Stimulated activated memory B cell treated with anti-CD40 and anti-IgM and Interleukin-4, amounts not matched to agents 10 μg/mL and 1 μg/mL and 100 μg/mL, for 72 hours (primary cell): ENCODE measurements around the gene NNT.
"Not testable (repeated sequence)": the region's sequence is repeated elsewhere in the genome, so short reads cannot be mapped to it uniquely, and the experiment has no call there.

Experiments used
- ATAC-seq: fragments of 150-1000 bp; cut with Tn5 transposase; 2 replicates; pipeline ENCODE4 v1.10.0; 2021
- H3K27ac Mint-ChIP-seq: one replicate; pipeline ENCODE4 v1.8.0; 2022; ENCODE audit warnings: mild to moderate bottlenecking, mixed read lengths
- H3K27me3 Mint-ChIP-seq: one replicate; pipeline ENCODE4 v1.8.0; 2022; ENCODE audit warnings: mixed read lengths
- H3K36me3 Mint-ChIP-seq: one replicate; pipeline ENCODE4 v1.8.0; 2022; ENCODE audit warnings: mixed read lengths
- H3K4me1 Mint-ChIP-seq: one replicate; pipeline ENCODE4 v1.8.0; 2022; ENCODE audit warnings: mixed read lengths
- H3K4me3 Mint-ChIP-seq: one replicate; pipeline ENCODE4 v1.8.0; 2022; ENCODE audit warnings: mild to moderate bottlenecking, moderate library complexity, mixed read lengths
- H3K9me3 Mint-ChIP-seq: one replicate; pipeline ENCODE4 v1.8.0; 2022; ENCODE audit warnings: mixed read lengths

Gene NNT

GRCh38 chr5:43730832-43731342 is 127.9 kb downstream of the NNT start:
- H3K4me1 Mint-ChIP-seq: peaks cover 6% of the 10 kb centered on the region
- no peaks in the 10 kb centered on the region for H3K27me3 Mint-ChIP-seq
- H3K9me3 Mint-ChIP-seq: peaks cover 4% of the 10 kb centered on the region
- H3K4me3 Mint-ChIP-seq: no peak overlapping the region
- H3K27ac Mint-ChIP-seq: no peak overlapping the region
- no peak for ATAC-seq
- H3K36me3 Mint-ChIP-seq: no peaks in the 10 kb centered on the region

- H3K9me3 Mint-ChIP-seq: peaks cover 4% of the 10 kb centered on the region
- ATAC-seq: no peak
- H3K27ac Mint-ChIP-seq: no peak overlapping the region
- peaks cover 6% of the 10 kb centered on the region for H3K4me1 Mint-ChIP-seq
- no peaks in the 10 kb centered on the region for H3K36me3 Mint-ChIP-seq
- no peak overlapping the region for H3K4me3 Mint-ChIP-seq
- H3K27me3 Mint-ChIP-seq: no peaks in the 10 kb centered on the region
These were observed 128.6 kb downstream of the NNT start for GRCh38 chr5:43731573-43731972.

- not testable (repeated sequence) for ATAC-seq, H3K4me3 Mint-ChIP-seq, H3K9me3 Mint-ChIP-seq, H3K27ac Mint-ChIP-seq, H3K27me3 Mint-ChIP-seq, H3K4me1 Mint-ChIP-seq, H3K36me3 Mint-ChIP-seq
These were observed 143.1 kb downstream of the NNT start for GRCh38 chr5:43745923-43746548.

- Mint-ChIP-seq H3K27ac (no peak overlapping the region), H3K27me3 (no peaks in the 10 kb centered on the region), H3K36me3 (no peaks in the 10 kb centered on the region), H3K9me3 (peaks cover 16% of the 10 kb centered on the region), H3K4me1 (no peaks in the 10 kb centered on the region), H3K4me3 (no peak overlapping the region)
- ATAC-seq: no peak
These were observed 147.8 kb downstream of the NNT start for GRCh38 chr5:43750809-43751208.

DNA sequence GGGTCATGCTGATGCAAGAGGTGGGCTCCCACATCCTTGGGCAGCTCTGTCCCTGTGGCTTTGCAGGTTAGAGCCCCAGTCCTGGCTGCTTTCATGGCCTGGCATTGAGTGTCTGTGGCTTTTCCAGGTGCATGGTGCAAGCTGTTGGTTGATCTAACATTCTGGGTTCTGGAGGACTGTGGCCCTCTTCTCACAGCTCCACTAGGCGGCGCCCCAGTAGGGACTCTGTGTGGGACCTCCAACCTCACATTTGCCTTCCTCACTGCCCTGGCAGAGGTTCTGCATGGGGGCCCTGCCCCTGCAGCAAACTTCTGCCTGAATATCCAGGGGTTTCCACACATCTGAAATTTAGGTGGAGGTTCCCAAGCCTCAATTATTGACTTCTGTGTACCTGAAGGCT is 150.1 kb downstream of the NNT start:
- H3K4me1 Mint-ChIP-seq: no peaks in the 10 kb centered on the region
- H3K9me3 Mint-ChIP-seq: peaks cover 14% of the 10 kb centered on the region
- no peak for ATAC-seq
- no peaks in the 10 kb centered on the region for H3K36me3 Mint-ChIP-seq
- H3K27ac Mint-ChIP-seq: no peak overlapping the region
- H3K27me3 Mint-ChIP-seq: no peaks in the 10 kb centered on the region
- no peak overlapping the region for H3K4me3 Mint-ChIP-seq
